ENCODE data around the gene ST6GALNAC1. TPM values are rescaled to one million over a fixed set of nuclear protein-coding genes. Genes with fewer than 3 reads are reported as not detected.

Gene ST6GALNAC1
- total and polyA plus RNA-seq, 4 donors = 0.16 to 2.1 (median 0.21) TPM; not detected in 1

GRCh38 chr17:76575570-76575969 is 68.0 kb downstream of the ST6GALNAC1 start:
- Histone ChIP-seq H3K27me3 (ENCODE audit: control insufficient read depth in 4 of 4, insufficient read depth in 4 of 4, low read length in 3 of 4) (no peaks in the 10 kb centered on the region), H3K4me3 (ENCODE audit: low read depth in 1 of 3, low read length in 3 of 3) (no peak overlapping the region), H3K9me3 (ENCODE audit: control insufficient read depth in 4 of 4, low read length in 3 of 4) (no peaks in the 10 kb centered on the region), H3K9ac (ENCODE audit: low read depth in 1 of 2, low read length in 2 of 2) (no peak overlapping the region), H3K36me3 (ENCODE audit: control insufficient read depth in 4 of 4, insufficient read depth in 3 of 4, low read depth in 1 of 4, low read length in 3 of 4) (no peaks in the 10 kb centered on the region), H3K4me1 (ENCODE audit: control insufficient read depth in 4 of 4, insufficient read depth in 4 of 4, low read length in 3 of 4) (no peaks in the 10 kb centered on the region), H3K27ac (ENCODE audit: low read depth in 1 of 2, low read length in 2 of 2) (no peak overlapping the region)
- TF ChIP-seq HNF4A (conservative IDR thresholded peaks at IDR 0.05) (no peak), FOXA1 (IDR thresholded peaks at IDR 0.05) (no peak), ATF3 (IDR thresholded peaks at IDR 0.05) (no peak), RXRA (IDR thresholded peaks at IDR 0.05) (no peak), REST (IDR thresholded peaks at IDR 0.05) (no peak), HNF4G (IDR thresholded peaks at IDR 0.05) (no peak), NR2F2 (IDR thresholded peaks at IDR 0.05) (no peak), SP1 (IDR thresholded peaks at IDR 0.05) (no peak), JUND (IDR thresholded peaks at IDR 0.05) (no peak), ZBTB33 (IDR thresholded peaks at IDR 0.05) (no peak), TAF1 (conservative IDR thresholded peaks at IDR 0.05) (no peak), EGR1 (IDR thresholded peaks at IDR 0.05; ENCODE audit: low read depth in 2 of 2) (no peak)
- 86% methylated on average over 5 of the region's 5 CpGs for WGBS
- no peak for DNase-seq (ENCODE audit: low spot score)

Small RNA genes within 50 kb of the gene (small RNA-seq; reads per million reads assigned to genes)
- gene AC015802.2 (not detected), gene RNU6-227P (not detected)

Other genes starting within 250 kb of the ST6GALNAC1 start
- 10 to 100 TPM; 13.1 to 71.5 TPM for gene UBE2O, start 190.6 kb downstream of the ST6GALNAC1 start, total RNA-seq
- 1 to 10 TPM; 3.3 to 5.4 TPM for gene UBE2O, start 190.6 kb downstream of the ST6GALNAC1 start, polyA plus RNA-seq
- gene AANAT, start 176.2 kb downstream of the ST6GALNAC1 start, total RNA-seq = not detected
- not detected for gene AANAT, start 176.2 kb downstream of the ST6GALNAC1 start, polyA plus RNA-seq
- 1 to 10 TPM; 3.6 to 6.7 TPM for gene RHBDF2, start 142.3 kb downstream of the ST6GALNAC1 start, total RNA-seq
- gene RHBDF2, start 142.3 kb downstream of the ST6GALNAC1 start, polyA plus RNA-seq = 1 to 10 TPM; 2.9 to 5.6 TPM
- 1 to 10 TPM; 1.6 to 7.8 TPM for gene CYGB, start 106.0 kb downstream of the ST6GALNAC1 start, total RNA-seq
- gene CYGB, start 106.0 kb downstream of the ST6GALNAC1 start, polyA plus RNA-seq = 1 to 10 TPM in 1 of 2 donors, under 1 TPM in 1; 0.83 to 1.2 TPM
- 1 to 10 TPM in 1 of 2 donors, under 1 TPM in 1; 0.75 to 1.0 TPM for gene PRCD, start 103.7 kb downstream of the ST6GALNAC1 start, total RNA-seq
- under 1 TPM in 1 of 2 donors, not detected in 1; 0.63 TPM for gene PRCD, start 103.7 kb downstream of the ST6GALNAC1 start, polyA plus RNA-seq
- gene ST6GALNAC2, start 57.9 kb downstream of the ST6GALNAC1 start, total RNA-seq = 1 to 10 TPM; 1.3 to 2.6 TPM
- gene ST6GALNAC2, start 57.9 kb downstream of the ST6GALNAC1 start, polyA plus RNA-seq = under 1 TPM; 0.52 to 0.90 TPM
- 10 to 100 TPM in 1 of 2 donors, 1 to 10 TPM in 1; 9.8 to 12.9 TPM for gene MXRA7, start 67.2 kb upstream of the ST6GALNAC1 start, total RNA-seq
- 10 to 100 TPM in 1 of 2 donors, 1 to 10 TPM in 1; 4.8 to 22.1 TPM for gene MXRA7, start 67.2 kb upstream of the ST6GALNAC1 start, polyA plus RNA-seq
- gene JMJD6, start 82.8 kb upstream of the ST6GALNAC1 start, total RNA-seq = 10 to 100 TPM; 10.6 to 16.1 TPM
- gene JMJD6, start 82.8 kb upstream of the ST6GALNAC1 start, polyA plus RNA-seq = 10 to 100 TPM in 1 of 2 donors, 1 to 10 TPM in 1; 9.9 to 11.8 TPM
- 10 to 100 TPM; 15.6 to 17.4 TPM for gene METTL23, start 83.1 kb upstream of the ST6GALNAC1 start, total RNA-seq
- 10 to 100 TPM; 26.8 to 37.2 TPM for gene METTL23, start 83.1 kb upstream of the ST6GALNAC1 start, polyA plus RNA-seq
- 100 to 1,000 TPM; 171 to 184 TPM for gene SRSF2, start 93.6 kb upstream of the ST6GALNAC1 start, total RNA-seq
- 100 to 1,000 TPM in 1 of 2 donors, 10 to 100 TPM in 1; 66.5 to 130 TPM for gene SRSF2, start 93.6 kb upstream of the ST6GALNAC1 start, polyA plus RNA-seq
- gene MFSD11, start 94.4 kb upstream of the ST6GALNAC1 start, total RNA-seq = 10 to 100 TPM; 24.6 to 26.9 TPM
- gene MFSD11, start 94.4 kb upstream of the ST6GALNAC1 start, polyA plus RNA-seq = 10 to 100 TPM in 1 of 2 donors, 1 to 10 TPM in 1; 8.6 to 10.3 TPM
- gene MGAT5B, start 224.6 kb upstream of the ST6GALNAC1 start, total RNA-seq = under 1 TPM in 1 of 2 donors, not detected in 1; 0.25 TPM
- under 1 TPM in 1 of 2 donors, not detected in 1; 0.02 TPM for gene MGAT5B, start 224.6 kb upstream of the ST6GALNAC1 start, polyA plus RNA-seq